Right lobe of liver (tissue), 4 donors: ENCODE results near the gene BDH1.

Source experiments
- POLR2A ChIP-seq: fragments of 450-650 bp; IDR thresholded peaks from one replicate; pipeline ENCODE4 v1.6.1; 2017; ENCODE audit warnings: antibody characterized with exemption, mild to moderate bottlenecking
- TF ChIP-seq, protein P1 (sequence below), 4 donors: fragments of 200-600 bp in 3 of 4; fragments of 450-650 bp in 1 of 4; IDR thresholded peaks; one replicate each; pipeline versions ENCODE4 v1.5.1 to v1.8.0; 2016 to 2022; ENCODE audit warnings: antibody characterized with exemption in 4 of 4, mild to moderate bottlenecking in 2 of 4
- donor health status: DM: no; HTN: no; CAD: no.
- donor health status: DM: no; HTN: no; CAD: no.
- donor health status: DM: no; HTN: yes; CAD: no.

DNA sequence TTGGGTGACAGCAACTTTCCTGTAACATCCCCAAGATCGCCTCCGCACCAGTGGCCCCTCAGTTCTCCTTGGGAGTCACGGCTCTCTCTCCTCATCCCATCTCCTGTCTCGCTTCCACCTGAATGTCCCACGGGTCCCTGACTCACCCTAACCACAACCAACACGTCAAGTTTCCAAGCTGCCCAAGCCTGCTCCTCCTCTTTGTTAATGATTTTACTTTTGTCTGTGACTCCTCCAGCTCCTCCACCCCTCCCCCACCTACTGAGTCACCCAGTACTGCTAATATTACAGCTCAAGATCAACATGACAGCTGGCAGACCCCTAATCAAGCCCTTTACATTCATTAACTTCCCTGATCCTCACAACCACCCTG is 39.3 kb downstream of the BDH1 start:
- TF ChIP-seq, protein P1, sequence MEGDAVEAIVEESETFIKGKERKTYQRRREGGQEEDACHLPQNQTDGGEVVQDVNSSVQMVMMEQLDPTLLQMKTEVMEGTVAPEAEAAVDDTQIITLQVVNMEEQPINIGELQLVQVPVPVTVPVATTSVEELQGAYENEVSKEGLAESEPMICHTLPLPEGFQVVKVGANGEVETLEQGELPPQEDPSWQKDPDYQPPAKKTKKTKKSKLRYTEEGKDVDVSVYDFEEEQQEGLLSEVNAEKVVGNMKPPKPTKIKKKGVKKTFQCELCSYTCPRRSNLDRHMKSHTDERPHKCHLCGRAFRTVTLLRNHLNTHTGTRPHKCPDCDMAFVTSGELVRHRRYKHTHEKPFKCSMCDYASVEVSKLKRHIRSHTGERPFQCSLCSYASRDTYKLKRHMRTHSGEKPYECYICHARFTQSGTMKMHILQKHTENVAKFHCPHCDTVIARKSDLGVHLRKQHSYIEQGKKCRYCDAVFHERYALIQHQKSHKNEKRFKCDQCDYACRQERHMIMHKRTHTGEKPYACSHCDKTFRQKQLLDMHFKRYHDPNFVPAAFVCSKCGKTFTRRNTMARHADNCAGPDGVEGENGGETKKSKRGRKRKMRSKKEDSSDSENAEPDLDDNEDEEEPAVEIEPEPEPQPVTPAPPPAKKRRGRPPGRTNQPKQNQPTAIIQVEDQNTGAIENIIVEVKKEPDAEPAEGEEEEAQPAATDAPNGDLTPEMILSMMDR (IDR thresholded peaks at IDR 0.05) = no peak
- TF ChIP-seq POLR2A = no peak
